ENCODE measurements around the gene KRTAP10-12. TPM values are rescaled to one million over a fixed set of nuclear protein-coding genes. Genes with fewer than 3 reads are reported as not detected.

KRTAP10-12 gene
- polyA plus RNA-seq, 1 donor from 2014 or later: not detected

DNA sequence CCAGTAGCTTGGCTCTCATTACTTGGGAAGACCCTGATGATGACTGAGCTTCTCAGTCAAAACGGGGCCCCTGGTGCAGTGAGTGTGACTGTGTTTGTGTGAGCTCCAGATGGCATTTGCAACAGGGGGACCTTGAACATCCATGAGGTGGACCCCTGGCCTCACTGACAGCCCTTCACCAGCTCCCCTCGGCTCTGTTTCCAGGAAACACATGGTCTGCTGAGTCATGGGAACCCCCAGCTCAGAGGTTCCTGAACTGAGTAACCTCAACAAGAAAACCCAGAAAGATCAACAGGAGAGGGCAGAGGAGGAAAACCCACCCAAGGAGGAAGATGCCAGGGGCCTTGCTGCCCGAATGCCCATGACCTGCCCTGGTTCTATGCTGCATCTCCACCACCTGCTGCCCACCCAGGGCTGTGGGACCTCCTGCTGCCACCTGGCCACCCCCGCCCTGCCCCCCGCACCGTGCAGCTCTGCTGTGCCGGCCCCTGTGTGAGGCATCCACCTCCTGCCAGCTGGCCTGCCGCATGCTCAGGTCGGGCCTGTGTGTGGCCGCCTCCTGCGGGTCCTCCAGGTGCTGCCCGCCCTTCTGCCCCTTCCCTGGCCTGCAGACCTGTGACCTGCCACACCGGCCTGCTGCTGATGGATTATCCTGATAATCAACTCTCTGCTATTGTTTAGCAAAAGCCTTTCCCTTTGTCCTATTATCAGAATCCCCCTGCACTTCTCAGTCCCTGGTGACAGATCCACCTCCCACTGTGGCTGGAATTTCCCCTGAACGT is 10.8 kb upstream of the KRTAP10-12 start:
- no peaks in the 10 kb centered on the region for H3K27me3 ChIP-seq (ENCODE audit: insufficient read depth, low read depth, low read length)

DNA sequence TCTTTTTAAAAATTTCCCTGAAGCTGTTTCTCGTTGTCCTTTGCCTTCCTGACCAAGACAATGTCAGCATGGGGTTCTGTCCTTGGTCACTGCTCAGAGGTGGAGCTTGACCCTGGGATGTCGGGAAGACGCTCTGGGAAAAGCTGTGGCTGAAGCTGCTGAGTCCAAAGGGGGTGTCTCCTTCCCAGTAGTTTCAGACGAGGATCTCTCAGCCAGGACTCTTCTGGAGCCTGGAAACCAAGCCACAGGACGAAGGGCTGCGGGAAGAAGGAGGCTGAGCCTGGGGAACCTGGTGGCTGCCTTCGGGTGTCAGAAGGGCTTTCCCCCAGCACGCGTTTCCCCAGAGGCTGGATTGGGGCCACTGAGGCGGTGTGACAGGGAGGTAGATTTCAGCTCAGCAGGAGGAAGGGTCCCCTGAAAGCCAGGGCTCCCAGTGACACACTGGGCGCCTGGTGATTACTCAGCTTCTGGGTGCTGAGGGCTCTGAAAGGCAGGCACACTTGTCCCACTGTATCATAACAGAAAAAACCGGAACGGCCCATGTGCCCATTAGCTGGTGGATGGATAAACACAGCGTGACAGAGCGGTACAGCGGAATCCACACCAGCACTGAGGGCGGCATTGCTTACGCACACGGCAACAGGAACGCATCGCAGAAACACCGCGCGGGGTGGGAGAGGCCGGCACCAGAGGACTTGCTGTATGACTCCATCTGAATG is 10.0 kb upstream of the KRTAP10-12 start:
- H3K36me3 ChIP-seq (ENCODE audit: insufficient read depth, low read length): no peaks in the 10 kb centered on the region
- no peaks in the 10 kb centered on the region for H3K79me2 ChIP-seq (replicated peaks; ENCODE audit: insufficient read depth, low read length)
- H4K20me1 ChIP-seq (ENCODE audit: insufficient read depth): no peaks in the 10 kb centered on the region
- H2AFZ ChIP-seq (ENCODE audit: low read depth, low read length): no peak overlapping the region
- no peak overlapping the region for H3K9ac ChIP-seq (ENCODE audit: low read length)
- TF ChIP-seq TAF1 (IDR thresholded peaks at IDR 0.05; ENCODE audit: low read depth): no peak
- no peak for TF ChIP-seq EZH2 (IDR thresholded peaks at IDR 0.05; ENCODE audit: borderline replicate concordance, insufficient read depth, low read length, poor library complexity, severe bottlenecking)
- TF ChIP-seq EP300 (conservative IDR thresholded peaks at IDR 0.05; ENCODE audit: poor library complexity, severe bottlenecking): no peak
- TF ChIP-seq POLR2AphosphoS5 (IDR thresholded peaks at IDR 0.05): no peak
- no peak for TF ChIP-seq SMC3 (conservative IDR thresholded peaks at IDR 0.05; ENCODE audit: poor library complexity)
- H3F3A ChIP-seq (ENCODE audit: insufficient read depth, low read length, poor library complexity, severe bottlenecking): no peaks in the 10 kb centered on the region
- H3K27me3 ChIP-seq (ENCODE audit: insufficient read depth, low read depth, low read length): no peaks in the 10 kb centered on the region
- no peak overlapping the region for H3K4me3 ChIP-seq (ENCODE audit: low read length)
- H3K9me3 ChIP-seq (ENCODE audit: low read length): no peaks in the 10 kb centered on the region
- H3K4me2 ChIP-seq (ENCODE audit: low read length): no peak overlapping the region
- no peak overlapping the region for H3K27ac ChIP-seq (ENCODE audit: low read length)
- no peaks in the 10 kb centered on the region for H3K9me2 ChIP-seq (ENCODE audit: insufficient read depth, low read length)

More for the DNA sequence above, 10.8 kb upstream of the KRTAP10-12 start:
- H3K4me2 ChIP-seq (ENCODE audit: low read length): no peak overlapping the region
- no peaks in the 10 kb centered on the region for H3K9me2 ChIP-seq (ENCODE audit: insufficient read depth, low read length)
- H3K27ac ChIP-seq (ENCODE audit: low read length): no peak overlapping the region
- H3K9ac ChIP-seq (ENCODE audit: low read length): no peak overlapping the region
- H4K20me1 ChIP-seq (ENCODE audit: insufficient read depth): no peaks in the 10 kb centered on the region
- H3K36me3 ChIP-seq (ENCODE audit: insufficient read depth, low read length): no peaks in the 10 kb centered on the region
- H2AFZ ChIP-seq (ENCODE audit: low read depth, low read length): no peak overlapping the region
- TF ChIP-seq SMC3 (conservative IDR thresholded peaks at IDR 0.05; ENCODE audit: poor library complexity) (no peak), EZH2 (IDR thresholded peaks at IDR 0.05; ENCODE audit: borderline replicate concordance, insufficient read depth, low read length, poor library complexity, severe bottlenecking) (no peak), MXI1 (conservative IDR thresholded peaks at IDR 0.05; ENCODE audit: poor library complexity, severe bottlenecking) (no peak), POLR2AphosphoS5 (IDR thresholded peaks at IDR 0.05) (no peak), RAD21 (conservative IDR thresholded peaks at IDR 0.05) (no peak), EP300 (conservative IDR thresholded peaks at IDR 0.05; ENCODE audit: poor library complexity, severe bottlenecking) (no peak)
- TF ChIP-seq, protein P1, sequence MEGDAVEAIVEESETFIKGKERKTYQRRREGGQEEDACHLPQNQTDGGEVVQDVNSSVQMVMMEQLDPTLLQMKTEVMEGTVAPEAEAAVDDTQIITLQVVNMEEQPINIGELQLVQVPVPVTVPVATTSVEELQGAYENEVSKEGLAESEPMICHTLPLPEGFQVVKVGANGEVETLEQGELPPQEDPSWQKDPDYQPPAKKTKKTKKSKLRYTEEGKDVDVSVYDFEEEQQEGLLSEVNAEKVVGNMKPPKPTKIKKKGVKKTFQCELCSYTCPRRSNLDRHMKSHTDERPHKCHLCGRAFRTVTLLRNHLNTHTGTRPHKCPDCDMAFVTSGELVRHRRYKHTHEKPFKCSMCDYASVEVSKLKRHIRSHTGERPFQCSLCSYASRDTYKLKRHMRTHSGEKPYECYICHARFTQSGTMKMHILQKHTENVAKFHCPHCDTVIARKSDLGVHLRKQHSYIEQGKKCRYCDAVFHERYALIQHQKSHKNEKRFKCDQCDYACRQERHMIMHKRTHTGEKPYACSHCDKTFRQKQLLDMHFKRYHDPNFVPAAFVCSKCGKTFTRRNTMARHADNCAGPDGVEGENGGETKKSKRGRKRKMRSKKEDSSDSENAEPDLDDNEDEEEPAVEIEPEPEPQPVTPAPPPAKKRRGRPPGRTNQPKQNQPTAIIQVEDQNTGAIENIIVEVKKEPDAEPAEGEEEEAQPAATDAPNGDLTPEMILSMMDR (IDR thresholded peaks at IDR 0.05; ENCODE audit: poor library complexity, severe bottlenecking): no peak
- no peak overlapping the region for H3K4me3 ChIP-seq (ENCODE audit: low read length)
- no peaks in the 10 kb centered on the region for H3F3A ChIP-seq (ENCODE audit: insufficient read depth, low read length, poor library complexity, severe bottlenecking)
- H3K79me2 ChIP-seq (replicated peaks; ENCODE audit: insufficient read depth, low read length): no peaks in the 10 kb centered on the region
- H3K9me3 ChIP-seq (ENCODE audit: low read length): no peaks in the 10 kb centered on the region

DNA sequence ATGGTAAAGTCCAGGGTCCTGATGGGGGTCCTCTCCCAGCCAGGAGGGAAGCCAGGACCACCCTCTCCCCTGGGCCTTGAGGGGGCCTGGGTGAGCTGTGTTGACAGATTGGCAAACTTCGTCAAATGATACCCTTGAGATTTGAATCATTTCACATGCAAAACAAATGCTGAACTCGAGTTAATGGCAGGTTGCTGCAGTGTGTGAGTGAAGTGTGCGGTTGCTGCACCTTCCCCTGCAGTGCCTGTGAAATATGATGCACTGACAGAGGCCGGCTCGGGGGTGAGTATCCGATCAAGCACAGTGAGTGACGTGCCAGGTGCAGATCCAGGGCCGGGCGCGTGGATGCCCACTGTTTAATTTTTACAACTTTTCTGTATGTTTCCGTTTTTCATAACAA is 9.3 kb upstream of the KRTAP10-12 start:
- Histone ChIP-seq H3K4me2 (ENCODE audit: low read length) (no peak overlapping the region), H3K4me3 (ENCODE audit: low read length) (no peak overlapping the region), H3F3A (ENCODE audit: insufficient read depth, low read length, poor library complexity, severe bottlenecking) (no peaks in the 10 kb centered on the region), H3K79me2 (replicated peaks; ENCODE audit: insufficient read depth, low read length) (no peaks in the 10 kb centered on the region), H4K20me1 (ENCODE audit: insufficient read depth) (no peaks in the 10 kb centered on the region), H3K27me3 (ENCODE audit: insufficient read depth, low read depth, low read length) (no peaks in the 10 kb centered on the region), H3K9ac (ENCODE audit: low read length) (no peak overlapping the region), H3K9me2 (ENCODE audit: insufficient read depth, low read length) (no peaks in the 10 kb centered on the region), H2AFZ (ENCODE audit: low read depth, low read length) (no peak overlapping the region), H3K9me3 (ENCODE audit: low read length) (peaks cover 5% of the 10 kb centered on the region), H3K27ac (ENCODE audit: low read length) (no peak overlapping the region), H3K36me3 (ENCODE audit: insufficient read depth, low read length) (no peaks in the 10 kb centered on the region)
- no peak for TF ChIP-seq POLR2AphosphoS5 (IDR thresholded peaks at IDR 0.05)
- TF ChIP-seq MXI1 (conservative IDR thresholded peaks at IDR 0.05; ENCODE audit: poor library complexity, severe bottlenecking): no peak
- no peak for TF ChIP-seq EZH2 (IDR thresholded peaks at IDR 0.05; ENCODE audit: borderline replicate concordance, insufficient read depth, low read length, poor library complexity, severe bottlenecking)
- TF ChIP-seq EP300 (conservative IDR thresholded peaks at IDR 0.05; ENCODE audit: poor library complexity, severe bottlenecking): no peak
- no peak for TF ChIP-seq TAF1 (IDR thresholded peaks at IDR 0.05; ENCODE audit: low read depth)
- TF ChIP-seq, protein P1 (IDR thresholded peaks at IDR 0.05; ENCODE audit: poor library complexity, severe bottlenecking): no peak
- no peak for TF ChIP-seq RAD21 (conservative IDR thresholded peaks at IDR 0.05)
- no peak for TF ChIP-seq SMC3 (conservative IDR thresholded peaks at IDR 0.05; ENCODE audit: poor library complexity)
- TF ChIP-seq, protein P2, sequence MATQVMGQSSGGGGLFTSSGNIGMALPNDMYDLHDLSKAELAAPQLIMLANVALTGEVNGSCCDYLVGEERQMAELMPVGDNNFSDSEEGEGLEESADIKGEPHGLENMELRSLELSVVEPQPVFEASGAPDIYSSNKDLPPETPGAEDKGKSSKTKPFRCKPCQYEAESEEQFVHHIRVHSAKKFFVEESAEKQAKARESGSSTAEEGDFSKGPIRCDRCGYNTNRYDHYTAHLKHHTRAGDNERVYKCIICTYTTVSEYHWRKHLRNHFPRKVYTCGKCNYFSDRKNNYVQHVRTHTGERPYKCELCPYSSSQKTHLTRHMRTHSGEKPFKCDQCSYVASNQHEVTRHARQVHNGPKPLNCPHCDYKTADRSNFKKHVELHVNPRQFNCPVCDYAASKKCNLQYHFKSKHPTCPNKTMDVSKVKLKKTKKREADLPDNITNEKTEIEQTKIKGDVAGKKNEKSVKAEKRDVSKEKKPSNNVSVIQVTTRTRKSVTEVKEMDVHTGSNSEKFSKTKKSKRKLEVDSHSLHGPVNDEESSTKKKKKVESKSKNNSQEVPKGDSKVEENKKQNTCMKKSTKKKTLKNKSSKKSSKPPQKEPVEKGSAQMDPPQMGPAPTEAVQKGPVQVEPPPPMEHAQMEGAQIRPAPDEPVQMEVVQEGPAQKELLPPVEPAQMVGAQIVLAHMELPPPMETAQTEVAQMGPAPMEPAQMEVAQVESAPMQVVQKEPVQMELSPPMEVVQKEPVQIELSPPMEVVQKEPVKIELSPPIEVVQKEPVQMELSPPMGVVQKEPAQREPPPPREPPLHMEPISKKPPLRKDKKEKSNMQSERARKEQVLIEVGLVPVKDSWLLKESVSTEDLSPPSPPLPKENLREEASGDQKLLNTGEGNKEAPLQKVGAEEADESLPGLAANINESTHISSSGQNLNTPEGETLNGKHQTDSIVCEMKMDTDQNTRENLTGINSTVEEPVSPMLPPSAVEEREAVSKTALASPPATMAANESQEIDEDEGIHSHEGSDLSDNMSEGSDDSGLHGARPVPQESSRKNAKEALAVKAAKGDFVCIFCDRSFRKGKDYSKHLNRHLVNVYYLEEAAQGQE (IDR thresholded peaks at IDR 0.05; ENCODE audit: borderline replicate concordance): no peak

Data from neural cell (in vitro differentiated cells).